Adipocyte (in vitro differentiated cells): ENCODE measurements around the gene DEPDC5.

Source experiments
- DNase-seq: peaks from one replicate; pipeline ENCODE4 v3.0.0-alpha.2; 2015; ENCODE audit warnings: low read depth
- H3K27me3 ChIP-seq: replicated peaks from 2 replicates; pipeline ENCODE4 v1.7.0; 2013; ENCODE audit warnings: mild to moderate bottlenecking, low read length, moderate library complexity; ENCODE audit not compliant: control insufficient read depth, insufficient read depth
- H3K36me3 ChIP-seq: 2 replicates; pipeline ENCODE4 v1.7.0; 2013; ENCODE audit warnings: low read length, mild to moderate bottlenecking, moderate library complexity; ENCODE audit not compliant: control insufficient read depth, insufficient read depth, severe bottlenecking
- H3K4me1 ChIP-seq: 2 replicates; pipeline ENCODE4 v1.7.0; 2013; ENCODE audit warnings: mild to moderate bottlenecking, low read length, moderate library complexity; ENCODE audit not compliant: control insufficient read depth, insufficient read depth
- H3K4me3 ChIP-seq: 2 replicates; pipeline ENCODE4 v1.7.0; 2013; ENCODE audit warnings: mild to moderate bottlenecking, low read length, moderate library complexity
- H3K9ac ChIP-seq: 2 replicates; pipeline ENCODE4 v1.7.0; 2013; ENCODE audit warnings: mild to moderate bottlenecking, low read length, moderate library complexity
- H3K9me3 ChIP-seq: 2 replicates; pipeline ENCODE4 v1.7.0; 2013; ENCODE audit warnings: mild to moderate bottlenecking, low read length, moderate library complexity; ENCODE audit not compliant: control insufficient read depth

Gene DEPDC5

GRCh38 chr22:31818481-31819392 is 64.9 kb downstream of the DEPDC5 start:
- DNase-seq = peak; percentile 14
- H3K4me1 ChIP-seq = peaks cover 12% of the 10 kb centered on the region
- peaks cover 79% of the 10 kb centered on the region for H3K36me3 ChIP-seq
- H3K4me3 ChIP-seq = no peak overlapping the region
- no peaks in the 10 kb centered on the region for H3K9me3 ChIP-seq
- no peak overlapping the region for H3K9ac ChIP-seq
- no peaks in the 10 kb centered on the region for H3K27me3 ChIP-seq

DNA sequence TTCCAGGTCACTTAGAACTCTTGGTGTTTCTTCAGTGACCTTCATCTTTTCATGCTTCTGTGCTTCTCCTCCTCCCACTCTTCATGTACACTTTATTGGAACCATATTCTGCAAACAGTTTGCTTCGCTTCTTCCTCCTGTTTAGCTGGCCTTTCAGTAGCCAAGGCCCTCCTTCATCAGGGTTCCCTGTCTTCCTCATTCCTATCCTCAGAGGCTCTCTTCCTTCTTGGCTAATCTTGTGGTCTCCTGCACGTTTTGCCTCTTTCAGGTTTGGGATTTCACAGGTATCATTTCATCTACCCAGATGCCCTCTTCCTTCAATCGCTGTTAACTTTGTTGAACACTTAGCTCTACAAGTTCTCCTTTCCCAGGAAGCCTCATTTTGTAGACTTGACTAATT is 66.8 kb downstream of the DEPDC5 start:
- Histone ChIP-seq H3K4me1 (peaks cover 12% of the 10 kb centered on the region), H3K27me3 (no peaks in the 10 kb centered on the region), H3K9ac (no peak overlapping the region), H3K36me3 (peaks cover 69% of the 10 kb centered on the region), H3K9me3 (no peaks in the 10 kb centered on the region), H3K4me3 (no peak overlapping the region)
- DNase-seq = no peak

GRCh38 chr22:31821572-31821971 is 67.8 kb downstream of the DEPDC5 start:
- H3K9me3 ChIP-seq = no peaks in the 10 kb centered on the region
- H3K9ac ChIP-seq = no peak overlapping the region
- peaks cover 12% of the 10 kb centered on the region for H3K4me1 ChIP-seq
- H3K36me3 ChIP-seq = peaks cover 66% of the 10 kb centered on the region
- H3K4me3 ChIP-seq = no peak overlapping the region
- DNase-seq = no peak
- no peaks in the 10 kb centered on the region for H3K27me3 ChIP-seq

DNA sequence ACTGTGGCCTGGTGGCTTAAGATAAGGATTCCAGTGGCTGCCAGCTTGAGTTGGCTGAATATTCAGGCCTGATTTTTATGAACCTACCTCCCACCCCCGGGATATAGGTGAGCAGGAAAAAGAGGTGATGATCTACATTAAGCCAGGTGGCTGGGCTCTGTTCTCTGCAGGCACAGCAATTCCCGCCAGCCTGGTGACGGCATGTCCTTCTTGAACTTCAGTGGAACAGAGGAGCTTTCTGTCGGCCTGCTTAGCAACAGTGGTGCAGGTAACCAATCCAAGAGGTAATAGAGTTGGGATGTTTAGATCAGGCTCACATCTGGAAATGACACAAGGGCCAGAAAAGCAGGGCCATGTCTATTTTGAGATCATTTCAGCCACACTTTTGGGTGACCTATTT is 68.7 kb downstream of the DEPDC5 start:
- H3K4me3 ChIP-seq = no peak overlapping the region
- H3K9me3 ChIP-seq = no peaks in the 10 kb centered on the region
- peaks cover 62% of the 10 kb centered on the region for H3K36me3 ChIP-seq
- DNase-seq = no peak
- no peak overlapping the region for H3K9ac ChIP-seq
- no peaks in the 10 kb centered on the region for H3K27me3 ChIP-seq
- H3K4me1 ChIP-seq = peaks cover 12% of the 10 kb centered on the region

GRCh38 chr22:31825513-31825912 is 71.7 kb downstream of the DEPDC5 start:
- peaks cover 16% of the 10 kb centered on the region for H3K4me1 ChIP-seq

GRCh38 chr22:31826443-31826842 is 72.6 kb downstream of the DEPDC5 start:
- Histone ChIP-seq H3K36me3 (peaks cover 35% of the 10 kb centered on the region), H3K27me3 (no peaks in the 10 kb centered on the region), H3K9me3 (no peaks in the 10 kb centered on the region), H3K4me1 (peaks cover 18% of the 10 kb centered on the region), H3K9ac (no peak overlapping the region), H3K4me3 (no peak overlapping the region)
- DNase-seq = no peak

More at GRCh38 chr22:31825513-31825912, 71.7 kb downstream of the DEPDC5 start:
- H3K4me3 ChIP-seq = no peak overlapping the region
- H3K9ac ChIP-seq = no peak overlapping the region
- no peaks in the 10 kb centered on the region for H3K27me3 ChIP-seq
- H3K36me3 ChIP-seq = peaks cover 44% of the 10 kb centered on the region
- DNase-seq = no peak
- H3K9me3 ChIP-seq = no peaks in the 10 kb centered on the region

GRCh38 chr22:31828739-31829138 is 74.9 kb downstream of the DEPDC5 start:
- peaks cover 18% of the 10 kb centered on the region for H3K4me1 ChIP-seq
- H3K27me3 ChIP-seq = no peaks in the 10 kb centered on the region
- H3K9me3 ChIP-seq = no peaks in the 10 kb centered on the region
- H3K4me3 ChIP-seq = no peak overlapping the region
- no peak overlapping the region for H3K9ac ChIP-seq
- DNase-seq = no peak
- H3K36me3 ChIP-seq = peaks cover 18% of the 10 kb centered on the region

DNA sequence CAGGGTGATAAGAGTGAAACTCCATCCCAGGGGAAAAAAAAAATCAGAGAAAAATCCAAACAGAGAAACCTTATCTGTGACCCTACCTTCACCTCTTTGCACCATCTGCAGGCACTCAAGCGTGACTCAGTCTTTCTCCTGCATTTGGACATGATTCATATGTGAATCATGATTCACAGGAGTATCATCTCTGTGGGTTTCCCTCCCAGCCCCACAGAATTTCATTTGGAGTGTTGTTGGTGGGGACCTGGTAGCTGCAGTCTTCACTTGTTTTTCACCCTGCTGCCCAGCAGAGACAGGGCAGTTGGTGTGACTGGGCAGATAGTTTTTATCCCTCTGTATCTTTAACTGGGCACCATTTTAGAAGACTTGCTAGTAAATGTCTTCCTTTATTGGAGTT is 75.7 kb downstream of the DEPDC5 start:
- Histone ChIP-seq H3K9me3 (no peaks in the 10 kb centered on the region), H3K27me3 (no peaks in the 10 kb centered on the region), H3K4me3 (peak overlapping the region; percentile 42), H3K9ac (no peak overlapping the region), H3K36me3 (peaks cover 13% of the 10 kb centered on the region), H3K4me1 (peaks cover 18% of the 10 kb centered on the region)
- peak; percentile 71 for DNase-seq

- peaks cover 18% of the 10 kb centered on the region for H3K4me1 ChIP-seq
- no peaks in the 10 kb centered on the region for H3K9me3 ChIP-seq
- H3K9ac ChIP-seq = no peak overlapping the region
- H3K27me3 ChIP-seq = no peaks in the 10 kb centered on the region
- H3K36me3 ChIP-seq = peaks cover 18% of the 10 kb centered on the region
- H3K4me3 ChIP-seq = no peak overlapping the region
- DNase-seq = no peak
Observed at GRCh38 chr22:31830721-31831070, 76.9 kb downstream of the DEPDC5 start.

- Histone ChIP-seq H3K9ac (no peak overlapping the region), H3K4me1 (peaks cover 17% of the 10 kb centered on the region), H3K27me3 (no peaks in the 10 kb centered on the region), H3K9me3 (no peaks in the 10 kb centered on the region), H3K36me3 (peaks cover 30% of the 10 kb centered on the region), H3K4me3 (no peak overlapping the region)
- DNase-seq = no peak
Observed at GRCh38 chr22:31833930-31834329, 80.1 kb downstream of the DEPDC5 start.

DNA sequence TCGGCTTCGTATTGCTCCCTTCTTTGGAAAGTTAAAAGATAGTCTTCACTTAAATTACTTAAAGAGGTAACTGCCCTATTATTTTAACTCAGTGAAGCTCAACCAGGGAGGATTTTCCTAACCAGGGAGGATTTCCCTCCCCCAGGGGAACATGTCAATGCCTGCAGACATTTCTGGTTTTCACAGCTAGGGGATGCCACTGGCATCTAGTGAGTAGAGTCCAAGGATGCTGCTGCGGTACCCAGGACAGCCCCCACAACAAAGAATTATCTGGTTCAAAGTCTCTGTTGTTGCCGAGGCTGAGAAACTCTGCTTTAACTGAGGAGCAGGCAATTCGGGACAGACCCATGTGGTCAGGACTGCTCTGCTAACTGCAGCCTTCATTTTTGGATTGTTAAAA is 82.2 kb downstream of the DEPDC5 start:
- H3K36me3 ChIP-seq = peaks cover 40% of the 10 kb centered on the region
- DNase-seq = no peak

GRCh38 chr22:31838917-31839316 is 85.1 kb downstream of the DEPDC5 start:
- Histone ChIP-seq H3K27me3 (no peaks in the 10 kb centered on the region), H3K9ac (no peak overlapping the region), H3K4me1 (peaks cover 9% of the 10 kb centered on the region), H3K36me3 (peaks cover 35% of the 10 kb centered on the region), H3K4me3 (no peak overlapping the region), H3K9me3 (no peaks in the 10 kb centered on the region)
- no peak for DNase-seq

More for the DNA sequence above, 82.2 kb downstream of the DEPDC5 start:
- Histone ChIP-seq H3K27me3 (no peaks in the 10 kb centered on the region), H3K4me1 (peaks cover 4% of the 10 kb centered on the region), H3K9ac (no peak overlapping the region), H3K4me3 (no peak overlapping the region), H3K9me3 (no peaks in the 10 kb centered on the region)
